Upper lobe of left lung (tissue), 4 donors: ENCODE results near the gene KLK13.

Experiments used
- CTCF ChIP-seq, 6 experiments: fragments of 450-650 bp in 4 of 6; fragments of 200-600 bp in 2 of 6; sonication (generic) in 2 of 6; IDR thresholded peaks; one replicate each; pipeline ENCODE4 v1.5.1; 2016 to 2019; ENCODE audit warnings: antibody characterized with exemption in 6 of 6
- POLR2A ChIP-seq, 4 donors: fragments of 450-650 bp; IDR thresholded peaks; one replicate each; pipeline ENCODE4 v1.5.1; 2016 to 2017; ENCODE audit warnings: antibody characterized with exemption in 4 of 4, mild to moderate bottlenecking in 2 of 4
- POLR2AphosphoS5 ChIP-seq, 2 donors: sonication (generic); formaldehyde crosslinking; IDR thresholded peaks; one replicate each; pipeline ENCODE4 v1.5.1; 2017; ENCODE audit warnings: antibody characterized with exemption in 2 of 2

DNA sequence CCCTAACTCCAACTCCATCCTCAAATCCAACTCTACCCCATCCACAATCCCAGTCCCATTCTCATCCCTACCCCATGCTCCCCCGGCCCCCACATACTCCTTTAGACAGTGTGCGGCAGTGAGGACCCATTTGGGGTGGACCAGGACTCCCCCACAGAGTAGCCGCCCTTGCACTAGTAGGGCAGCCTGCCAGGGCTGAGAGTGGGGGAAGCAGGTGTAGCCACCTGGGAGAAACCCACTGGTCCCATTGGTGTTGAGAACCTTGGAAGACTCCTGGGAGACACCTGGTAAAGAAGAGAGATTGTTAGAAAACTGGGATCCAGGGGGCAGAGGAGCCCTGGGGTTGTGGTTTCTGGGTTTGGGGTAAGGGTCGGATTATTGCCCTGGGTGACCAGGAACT is 4.6 kb downstream of the KLK13 start:
- TF ChIP-seq CTCF (IDR thresholded peaks at IDR 0.05) = no peak
- no peak for TF ChIP-seq POLR2A (IDR thresholded peaks at IDR 0.05)
- TF ChIP-seq POLR2AphosphoS5 (IDR thresholded peaks at IDR 0.05) = no peak
